GM21423 (cell line): ENCODE data around the gene CTLA4.

Source experiments
- ATAC-seq: cut with Tn5 transposase; IDR thresholded peaks from one replicate; pipeline ENCODE4 v1.9.1; 2021; ENCODE audit warnings: mild to moderate bottlenecking, moderate library complexity; ENCODE audit not compliant: unreplicated experiment

Gene CTLA4

DNA sequence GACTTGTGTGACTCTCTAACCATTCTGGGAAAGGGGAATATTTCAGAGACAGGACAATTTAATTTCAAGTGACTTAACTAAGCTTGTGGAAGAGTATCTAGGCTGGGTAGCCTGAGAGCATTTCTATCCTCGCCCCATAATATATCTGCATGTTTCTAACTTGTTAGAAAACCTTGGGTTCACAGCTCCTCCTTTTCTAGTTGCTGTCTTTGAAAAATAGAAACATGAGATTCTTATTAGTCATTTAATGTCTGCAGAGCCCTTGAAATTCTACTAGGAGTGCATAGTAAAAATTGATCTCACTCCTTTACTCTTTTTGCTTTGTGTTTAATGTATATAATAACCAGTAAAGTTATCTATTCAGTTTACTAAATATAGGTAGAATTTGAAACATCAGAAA, 22.4 kb downstream of the CTLA4 start:
- ATAC-seq, result no peak

DNA sequence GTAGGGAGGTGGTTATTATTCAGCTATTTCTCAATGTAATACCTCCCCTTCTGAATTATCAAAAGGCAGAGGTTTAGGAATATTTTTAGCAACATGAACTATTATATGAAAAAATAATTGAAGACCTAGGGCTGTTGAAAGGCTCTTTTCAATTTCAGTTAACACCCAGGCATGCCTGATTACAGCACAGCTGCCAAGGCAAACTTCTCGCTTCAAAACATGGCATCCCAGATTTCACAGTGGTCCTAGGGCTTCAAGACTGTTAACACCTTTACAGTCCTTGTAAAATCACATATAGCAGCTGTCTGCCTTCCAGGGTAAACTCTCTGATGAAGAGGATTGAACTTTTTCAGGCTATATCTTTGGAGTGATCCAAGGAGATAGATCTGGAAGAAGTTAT, 23.2 kb downstream of the CTLA4 start:
- no peak for ATAC-seq

DNA sequence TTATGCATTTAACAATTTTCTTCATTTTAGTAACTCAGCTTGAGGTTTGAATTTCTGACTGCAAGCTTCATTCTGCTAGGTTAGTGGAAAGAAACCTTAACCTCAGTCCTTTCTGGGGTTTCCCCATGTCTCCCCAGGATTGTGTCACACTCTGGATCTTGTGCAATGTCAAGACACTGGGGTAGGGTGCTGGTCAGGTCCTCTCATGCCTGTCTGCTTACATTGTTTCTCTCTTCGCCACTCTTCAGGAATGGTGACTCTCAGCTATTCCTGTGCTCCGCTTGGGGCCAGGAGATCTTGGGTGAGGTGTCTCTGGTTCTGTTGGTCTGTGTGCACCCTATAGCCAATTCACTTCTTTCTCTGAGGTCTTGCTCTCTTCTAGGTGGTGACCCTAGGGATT, 23.9 kb downstream of the CTLA4 start:
- no peak for ATAC-seq

DNA sequence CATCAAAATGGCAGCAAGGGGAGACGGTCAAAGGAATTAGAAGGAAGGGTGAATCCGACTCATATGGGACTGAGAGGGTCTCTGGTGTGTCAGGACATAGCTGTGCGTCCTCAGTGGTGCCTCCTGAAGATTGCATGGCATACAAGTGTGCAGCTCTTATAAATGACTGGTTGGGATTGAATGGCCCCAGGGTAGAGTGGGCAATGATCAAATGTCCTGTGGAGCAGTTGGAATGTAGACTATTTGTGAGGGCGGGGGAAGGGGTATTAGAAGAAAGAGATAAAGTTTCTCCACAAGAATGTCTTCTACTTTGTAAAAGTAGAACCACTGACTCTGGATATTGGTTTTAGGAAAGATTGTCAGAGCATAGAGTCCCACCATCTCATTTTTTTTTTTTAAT, 24.6 kb downstream of the CTLA4 start:
- ATAC-seq, result no peak

DNA sequence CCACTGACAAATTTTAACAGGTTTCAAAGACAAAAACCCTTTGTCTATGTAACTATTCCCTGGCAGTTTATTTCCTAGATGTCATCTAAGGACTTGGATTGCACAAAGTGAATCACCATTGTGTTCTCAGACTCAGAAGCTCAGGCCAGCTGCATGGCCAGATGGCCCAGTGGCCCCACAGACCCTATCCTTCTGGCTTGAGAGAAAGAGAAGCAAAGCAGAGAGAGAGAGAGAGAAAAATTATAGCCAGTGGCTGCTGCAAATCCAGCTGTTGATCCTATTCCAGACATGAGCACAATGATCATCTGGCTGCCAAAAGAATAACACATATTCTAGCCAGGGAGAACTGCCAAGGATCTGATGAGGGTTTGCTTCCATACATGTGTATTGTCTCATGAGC, 25.8 kb downstream of the CTLA4 start:
- no peak for ATAC-seq

DNA sequence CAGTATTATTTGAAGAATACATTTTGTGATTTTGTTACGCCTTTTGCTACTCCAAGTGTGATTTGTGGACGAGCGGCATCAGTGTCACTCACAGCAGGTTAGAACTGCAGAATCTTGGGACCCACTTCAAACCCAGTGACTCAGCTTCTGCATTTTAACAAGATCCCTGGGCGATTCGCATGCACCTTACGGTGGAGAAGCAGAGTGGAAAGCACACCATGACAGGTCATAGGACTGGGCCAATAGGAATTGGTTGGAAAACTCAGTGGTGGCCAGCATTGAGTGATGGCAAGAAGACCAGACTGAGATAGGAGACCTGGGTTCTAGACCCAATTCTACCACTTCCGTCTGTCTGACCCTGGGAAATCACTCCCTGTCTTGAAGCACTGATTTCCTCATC, 26.3 kb downstream of the CTLA4 start:
- ATAC-seq, result no peak

DNA sequence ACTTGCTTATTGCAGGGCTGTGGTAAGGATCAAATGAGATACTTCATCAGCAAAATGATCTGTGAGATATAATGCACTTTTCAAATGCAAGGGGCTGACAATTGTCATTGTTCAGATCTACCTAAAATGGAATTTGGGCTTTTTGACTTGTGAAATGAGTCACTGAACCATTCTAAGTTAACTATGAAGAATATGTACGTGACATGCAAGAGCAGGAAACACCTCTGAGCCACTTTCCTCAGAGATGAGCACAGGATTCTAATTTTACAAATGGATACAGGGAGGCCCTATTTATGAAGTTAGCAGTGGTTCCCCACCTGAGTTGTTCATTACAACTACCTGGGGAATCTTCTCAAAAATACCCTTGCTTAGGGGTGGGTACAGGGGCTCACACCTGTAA, 26.7 kb downstream of the CTLA4 start:
- no peak for ATAC-seq

DNA sequence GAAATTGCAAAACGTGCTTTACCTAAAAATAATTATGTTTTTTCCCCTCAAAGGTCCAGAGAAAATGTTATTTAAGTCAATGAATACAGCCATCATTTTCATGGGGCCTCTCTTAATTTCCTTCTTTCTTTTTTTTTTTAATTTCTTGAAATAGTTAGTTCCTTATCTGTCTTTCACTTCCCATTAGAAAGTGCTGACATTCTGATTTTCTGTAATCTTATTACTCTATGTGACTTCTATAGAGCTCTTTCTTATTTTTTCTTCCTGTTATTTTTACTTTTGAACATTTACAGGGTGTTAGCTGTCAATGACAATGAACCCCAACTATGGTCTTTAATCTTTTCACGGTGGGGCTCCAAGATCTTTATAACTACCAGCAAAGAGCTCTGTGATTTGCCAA, 30.0 kb downstream of the CTLA4 start:
- no peak for ATAC-seq

DNA sequence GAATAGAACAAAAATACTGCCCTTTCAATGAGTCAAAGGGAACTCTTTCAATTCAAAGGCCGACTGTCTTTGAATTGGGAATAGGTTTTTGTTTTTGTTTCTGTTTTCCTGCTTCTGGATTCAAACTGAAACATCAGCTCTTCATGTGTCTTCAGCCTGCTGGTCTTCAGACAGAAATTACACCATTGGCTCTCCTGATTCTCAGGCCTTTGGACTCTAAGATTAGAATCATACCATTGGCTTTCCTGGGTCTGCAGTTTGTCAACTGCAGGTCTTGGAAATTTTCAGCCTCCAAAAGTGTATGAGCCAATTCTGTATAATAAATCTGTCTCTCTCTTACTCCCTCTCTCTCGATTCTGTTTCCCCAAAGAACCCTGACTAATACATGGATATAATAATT, 31.1 kb downstream of the CTLA4 start:
- no peak for ATAC-seq

DNA sequence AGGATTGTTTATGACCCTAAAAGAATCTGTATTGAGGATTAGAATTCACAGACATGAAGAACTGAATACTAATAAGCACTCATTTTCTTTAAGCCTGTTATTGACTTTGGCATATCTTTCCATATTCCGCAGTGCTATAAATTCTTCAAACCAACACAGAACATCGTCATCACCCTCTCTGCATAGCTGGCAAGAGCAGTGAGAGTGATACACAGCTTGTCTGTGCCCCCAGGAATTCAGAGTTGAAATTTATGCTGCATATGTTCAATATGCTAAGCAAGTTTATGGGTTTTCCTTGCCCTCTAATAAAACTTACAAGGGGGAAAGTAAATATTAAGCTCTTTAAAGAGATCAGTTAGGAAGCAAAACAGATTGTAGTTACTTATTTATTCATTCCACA, 32.7 kb downstream of the CTLA4 start:
- no peak for ATAC-seq

DNA sequence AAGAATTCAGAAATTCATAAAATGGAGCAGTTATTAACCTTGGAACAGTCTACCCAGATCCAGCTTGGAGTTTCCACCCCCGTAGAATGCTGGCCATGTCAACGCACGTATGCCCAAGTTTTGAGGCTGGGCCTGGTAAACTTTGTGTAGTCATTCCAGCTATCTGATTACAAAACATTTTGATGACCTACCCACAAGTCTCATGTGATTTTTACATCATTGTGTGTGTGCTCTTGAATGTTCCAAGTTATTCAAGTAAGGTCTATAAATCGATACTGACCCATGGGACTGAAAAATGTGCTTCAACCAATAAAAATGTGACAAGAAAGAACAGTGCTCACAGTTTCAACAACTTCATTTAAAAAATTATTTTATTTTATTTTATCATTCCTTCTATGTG, 36.5 kb downstream of the CTLA4 start:
- no peak for ATAC-seq

DNA sequence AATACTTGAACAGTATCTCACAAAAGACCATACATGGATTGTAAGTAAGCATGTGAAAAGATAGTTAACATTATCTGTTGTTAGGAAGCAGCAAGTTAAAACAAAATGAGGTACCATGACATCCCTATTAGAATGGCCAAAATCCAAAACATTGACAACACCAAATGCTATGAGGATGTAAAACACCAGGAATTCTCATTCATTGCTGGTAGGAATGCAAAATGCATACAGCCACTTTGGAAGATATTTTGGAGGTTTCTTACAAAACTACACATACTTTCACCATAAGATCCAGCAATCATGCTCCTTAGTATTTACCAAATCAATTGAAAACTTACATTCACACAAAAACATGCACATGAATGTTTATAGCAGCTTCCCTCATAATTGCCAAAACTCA, 38.1 kb downstream of the CTLA4 start:
- no peak for ATAC-seq

DNA sequence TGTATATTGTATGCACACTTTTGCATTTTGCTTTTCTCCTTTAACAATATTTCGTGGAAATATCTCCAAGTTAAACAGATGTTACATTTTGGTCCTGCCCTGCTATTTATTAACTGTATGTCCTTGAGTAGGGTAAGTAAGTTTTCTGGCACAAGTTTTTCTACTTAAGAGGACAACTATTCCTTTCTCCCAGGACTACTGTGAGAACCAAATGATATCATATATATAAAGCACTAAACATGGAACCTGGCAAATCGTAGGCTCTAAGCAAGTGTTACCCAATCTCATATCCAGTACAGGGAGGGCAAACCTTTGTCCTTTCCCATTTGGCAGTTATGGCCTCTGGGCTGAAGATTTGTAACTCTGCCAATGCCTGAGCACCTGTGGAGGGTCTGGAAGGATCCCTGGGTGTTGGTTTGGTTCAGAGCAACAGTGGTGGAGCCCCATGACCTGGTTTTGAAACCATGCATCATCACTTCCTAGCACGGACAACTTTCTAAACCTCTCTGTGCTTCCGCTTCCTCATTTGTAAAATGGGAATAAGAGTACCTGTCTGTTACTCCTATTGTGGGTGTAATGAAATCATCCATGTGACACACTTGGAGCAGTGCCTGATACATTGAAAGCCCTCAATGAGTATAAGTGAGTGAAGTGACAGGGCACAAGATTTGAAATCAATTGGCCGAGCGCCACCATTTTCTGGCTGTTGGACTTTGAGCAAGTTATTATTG, 40.7 kb downstream of the CTLA4 start:
- ATAC-seq, result no peak

DNA sequence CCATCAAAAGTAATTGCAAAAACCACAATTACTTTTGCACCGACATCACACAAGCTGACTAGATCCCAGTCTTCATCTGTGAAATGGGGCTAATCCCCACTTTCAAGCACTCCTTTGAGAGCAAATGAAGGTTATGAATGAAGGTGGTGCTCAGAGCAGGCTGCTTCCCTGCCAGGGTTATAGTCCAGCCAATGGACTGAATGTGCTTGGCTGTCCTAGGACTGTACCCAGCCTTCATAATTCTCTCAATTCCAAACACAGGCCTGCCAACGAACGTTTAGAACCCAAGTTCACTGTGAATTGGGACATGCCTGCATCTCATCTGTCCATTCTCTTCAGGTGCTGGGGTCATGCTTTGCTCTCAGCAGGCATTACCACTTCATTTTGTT, 41.2 kb downstream of the CTLA4 start:
- ATAC-seq, result no peak

DNA sequence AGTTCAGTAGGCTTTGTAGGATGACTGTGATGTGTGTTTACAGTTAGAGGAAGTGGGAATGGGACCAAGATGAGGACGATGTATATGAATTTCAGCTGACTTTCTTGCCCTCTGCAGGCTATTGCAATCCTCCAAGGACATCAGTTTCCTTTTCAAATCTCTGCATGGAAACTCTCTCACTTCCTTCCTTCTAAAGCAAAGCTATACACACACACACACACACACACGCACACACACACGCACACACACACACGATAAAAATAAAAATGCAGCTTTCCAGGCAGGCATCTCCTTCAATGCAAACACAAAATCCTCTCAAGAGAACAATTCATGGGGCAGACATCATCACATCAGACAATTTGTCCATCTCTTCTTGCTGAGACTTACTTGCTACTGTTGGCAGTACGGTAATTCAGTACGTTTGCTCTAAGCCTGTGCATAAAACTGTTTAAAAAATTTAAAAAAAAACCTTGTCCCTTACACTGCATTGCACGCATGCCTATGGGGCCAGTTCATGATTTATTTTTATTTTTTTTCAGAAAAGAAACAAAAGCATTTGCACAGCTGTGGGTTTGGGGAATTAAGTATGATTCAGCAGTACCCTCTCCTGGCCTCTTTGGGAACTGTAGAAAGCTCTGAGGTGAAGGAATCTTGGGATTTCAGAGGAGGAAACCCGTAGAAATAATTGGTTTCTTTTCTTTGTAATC, 41.8 kb downstream of the CTLA4 start:
- no peak for ATAC-seq

DNA sequence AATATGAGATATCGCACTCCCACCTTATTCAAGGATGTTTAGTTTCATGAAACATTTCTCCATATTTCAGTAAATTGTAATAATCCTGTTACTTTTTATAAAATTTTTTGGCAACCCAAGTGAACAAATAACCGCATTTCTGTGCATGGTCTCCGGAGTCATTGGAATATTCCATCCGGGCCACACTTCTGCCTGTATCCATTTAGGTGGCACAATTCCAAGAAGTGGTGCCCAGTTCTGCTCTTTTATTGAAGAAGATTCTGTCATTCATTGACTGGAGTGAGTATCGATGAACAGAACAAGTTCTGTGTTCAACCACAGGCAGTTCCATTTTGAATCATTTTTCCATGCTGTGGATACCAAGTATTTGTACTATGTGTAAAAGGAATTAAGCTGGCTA, 42.4 kb downstream of the CTLA4 start:
- ATAC-seq, result no peak

DNA sequence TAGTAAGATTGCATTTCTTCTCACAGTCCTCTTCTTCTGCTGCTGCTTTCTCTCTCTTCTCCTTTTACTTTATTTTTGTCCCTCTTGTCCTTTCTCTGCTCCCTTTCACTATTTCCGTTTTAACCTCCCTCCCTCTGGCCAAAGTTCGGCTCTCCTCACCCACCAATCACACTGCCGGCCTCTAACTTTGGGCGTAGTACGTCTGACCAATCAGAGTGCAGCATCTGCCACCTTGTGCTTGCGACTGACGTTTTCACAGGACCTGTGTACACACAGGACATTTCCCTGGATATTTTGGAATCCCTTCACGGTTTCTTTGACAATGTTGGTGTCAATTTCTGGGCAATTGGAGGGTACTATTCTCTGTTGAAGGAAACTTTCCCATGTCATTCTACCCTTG, 46.4 kb downstream of the CTLA4 start:
- no peak for ATAC-seq

DNA sequence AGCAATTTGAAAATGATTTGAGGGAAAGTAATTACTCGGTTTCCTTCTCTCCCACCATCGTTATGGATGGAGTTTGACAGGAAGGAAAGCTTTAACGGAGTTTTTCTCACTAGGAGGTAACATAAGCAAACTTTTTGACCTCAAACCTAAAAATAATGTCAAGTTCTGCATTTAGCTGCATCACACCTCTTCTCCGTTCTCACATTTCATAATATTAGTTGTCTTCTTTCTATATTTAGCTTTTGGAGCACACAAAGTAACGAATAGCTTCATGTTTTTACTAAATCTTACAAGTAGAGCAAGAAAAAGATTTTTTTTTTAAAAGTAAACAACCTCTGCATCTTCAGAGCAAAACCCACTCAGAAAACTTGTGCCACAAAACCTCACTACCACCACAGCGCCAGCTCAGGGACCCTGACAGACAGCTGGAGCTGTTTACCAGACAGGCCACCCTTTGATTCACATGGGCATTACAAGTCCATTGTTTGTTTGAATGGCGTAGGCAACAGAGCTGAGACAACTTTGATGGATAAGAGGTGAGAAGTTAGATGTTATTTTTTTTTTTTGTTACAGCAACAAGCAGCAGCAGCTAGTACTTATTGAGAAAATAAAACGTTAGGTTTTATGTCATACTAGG, 47.1 kb downstream of the CTLA4 start:
- ATAC-seq, result no peak

DNA sequence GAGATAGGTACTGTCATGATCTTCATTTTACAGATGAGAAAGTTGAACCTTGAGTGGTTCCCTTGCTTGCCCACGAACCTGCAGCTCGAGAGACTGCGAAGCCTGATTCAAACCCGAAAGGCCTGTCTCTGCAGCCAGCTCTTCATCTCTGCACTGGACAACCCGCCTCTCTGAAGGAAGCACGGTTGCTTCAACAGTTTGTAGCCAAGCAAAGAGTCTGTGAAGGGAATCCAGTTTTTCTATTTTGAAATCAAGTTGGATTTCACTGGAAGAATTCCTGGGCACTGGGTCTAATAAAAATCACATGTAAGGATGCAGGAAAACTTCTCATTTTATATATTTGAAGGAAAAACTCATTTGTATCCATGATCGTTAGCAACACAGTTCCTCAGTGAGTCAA, 47.7 kb downstream of the CTLA4 start:
- no peak for ATAC-seq

DNA sequence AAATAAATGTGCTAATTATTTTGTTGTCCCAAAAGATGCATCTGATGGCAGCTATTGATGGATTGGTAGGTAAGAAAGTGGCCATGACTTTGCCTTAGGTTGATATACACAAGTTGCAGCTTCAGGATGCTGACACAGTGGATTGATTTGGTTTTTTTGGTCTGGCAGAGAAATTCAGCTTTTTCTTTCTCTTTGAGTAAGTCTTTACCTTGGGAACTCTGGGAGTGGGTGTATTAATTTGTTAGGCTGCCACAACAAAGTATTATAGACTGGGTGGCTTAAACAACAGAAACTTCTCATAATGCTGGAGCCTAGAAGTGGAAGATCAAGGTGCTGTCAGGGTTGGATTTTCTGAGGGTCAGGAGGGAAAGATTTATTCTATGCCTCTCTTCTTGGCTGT, 49.2 kb downstream of the CTLA4 start:
- ATAC-seq, result no peak

DNA sequence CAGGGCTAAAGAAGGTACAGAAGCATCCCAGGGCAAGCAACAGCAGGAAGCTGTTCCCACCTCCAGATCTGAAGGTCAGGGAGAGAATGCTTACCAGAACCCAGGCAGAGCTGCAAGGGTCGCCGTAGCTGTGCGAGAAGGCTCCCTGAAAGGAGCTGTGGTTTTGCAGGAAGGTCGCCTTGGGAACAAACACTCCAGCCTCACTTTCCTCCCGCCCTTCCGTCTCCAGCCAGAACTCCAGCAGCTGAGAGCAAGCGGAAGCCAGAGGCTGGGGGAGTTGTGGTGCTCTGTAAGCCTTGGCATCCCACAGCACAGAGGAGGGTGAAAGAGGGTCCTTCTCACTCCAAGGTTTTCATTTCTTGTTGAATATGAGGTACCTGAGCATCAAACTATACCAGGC, 50.7 kb downstream of the CTLA4 start:
- ATAC-seq, result no peak

DNA sequence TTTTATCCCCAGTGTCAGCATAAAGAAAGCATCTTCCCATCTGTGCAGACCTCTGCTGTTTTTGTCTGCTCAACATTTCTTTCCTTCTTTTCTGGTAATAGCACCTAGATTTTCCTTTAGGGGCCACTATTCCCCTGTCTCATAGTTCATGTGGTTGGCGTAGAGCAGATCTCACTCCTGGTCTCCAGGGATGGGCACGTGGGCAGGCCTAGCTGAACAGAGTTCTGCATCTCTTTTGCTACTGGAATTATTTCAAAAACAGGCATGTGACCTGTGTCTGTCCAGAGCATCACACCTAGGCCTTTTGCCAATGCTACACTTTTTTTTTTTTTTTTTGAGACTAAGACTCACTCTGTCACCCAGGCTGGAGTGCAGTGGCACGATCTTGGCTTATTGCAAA, 51.3 kb downstream of the CTLA4 start:
- ATAC-seq, result no peak
